Fibroblast of mammary gland (primary cell): ENCODE data around the gene LMAN2L.

Experiments used
- DNase-seq: peaks from one replicate; pipeline ENCODE4 v3.0.0-alpha.2; 2010; ENCODE audit warnings: low read depth
- H3K4me3 ChIP-seq: 2 replicates; pipeline ENCODE4 v1.5.1; 2011; ENCODE audit warnings: low read depth, mild to moderate bottlenecking, low read length, moderate library complexity; ENCODE audit not compliant: control insufficient read depth
- CTCF ChIP-seq: conservative IDR thresholded peaks from 2 replicates; pipeline ENCODE4 v1.5.1; 2011; ENCODE audit warnings: low read depth, low read length, inconsistent platforms; ENCODE audit not compliant: control insufficient read depth, insufficient read depth

The LMAN2L gene

DNA sequence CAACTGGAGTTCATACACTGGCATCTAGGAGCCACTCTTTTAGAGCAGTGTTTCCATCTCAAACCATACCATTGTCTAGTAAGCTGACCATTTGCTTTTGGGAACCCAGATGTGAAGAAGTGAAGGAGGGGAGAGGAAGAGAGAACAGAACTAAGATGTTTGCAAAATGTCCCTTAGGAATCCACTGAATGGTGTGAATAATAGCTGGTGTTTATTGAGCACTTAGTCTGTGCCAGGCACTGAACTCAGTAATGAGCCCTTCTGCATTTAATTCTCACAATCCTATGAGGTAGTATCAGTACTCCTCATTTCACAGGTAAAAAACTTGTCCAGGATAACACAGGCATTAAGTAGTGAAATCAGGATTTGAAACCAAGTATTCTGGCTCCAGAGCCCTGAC, 23.5 kb downstream of the LMAN2L start:
- TF ChIP-seq CTCF = no peak
- H3K4me3 ChIP-seq = no peak overlapping the region
- DNase-seq = no peak

- DNase-seq = no peak
- no peak for TF ChIP-seq CTCF
- H3K4me3 ChIP-seq = no peak overlapping the region
These were observed 24.2 kb downstream of the LMAN2L start for GRCh38 chr2:96715658-96716057.

- no peak overlapping the region for H3K4me3 ChIP-seq
- no peak for TF ChIP-seq CTCF
- DNase-seq = no peak
These were observed 28.9 kb downstream of the LMAN2L start for GRCh38 chr2:96710985-96711384.

GRCh38 chr2:96703021-96703751, 36.7 kb downstream of the LMAN2L start:
- TF ChIP-seq CTCF = no peak
- no peak for DNase-seq
- no peak overlapping the region for H3K4me3 ChIP-seq

DNA sequence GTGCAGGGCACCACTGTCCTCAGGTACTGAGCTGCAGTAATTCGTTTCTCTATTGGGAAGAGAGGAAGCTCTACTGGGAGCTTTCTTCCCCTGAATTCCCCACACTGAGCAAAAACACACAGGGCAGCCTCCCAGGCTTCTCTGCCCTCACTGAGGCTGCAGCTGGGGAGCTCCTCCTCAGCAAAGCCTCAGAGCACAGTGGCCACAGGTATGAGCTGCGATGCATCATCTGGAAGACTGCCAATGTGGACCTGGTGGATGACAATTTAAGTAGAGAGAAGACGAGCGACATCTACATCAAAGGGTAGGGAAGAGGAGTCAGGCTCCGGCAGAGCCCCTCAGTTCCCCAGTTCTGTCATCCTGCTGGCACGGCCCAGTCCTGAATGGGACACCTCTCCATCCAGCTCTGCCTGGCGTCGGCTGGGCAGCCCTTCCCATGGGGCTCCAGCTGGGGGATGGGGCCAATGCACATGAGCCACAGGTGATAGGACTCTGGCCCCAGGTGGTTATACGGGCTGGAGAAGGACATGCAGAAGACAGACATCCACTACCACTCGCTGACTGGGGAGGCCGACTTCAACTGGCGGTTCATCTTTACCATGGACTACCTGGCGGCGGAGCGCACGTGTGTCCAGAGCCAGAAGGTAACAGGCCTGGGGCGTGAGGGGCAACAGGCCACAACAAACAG, 37.6 kb downstream of the LMAN2L start:
- no peak overlapping the region for H3K4me3 ChIP-seq
- TF ChIP-seq CTCF = no peak
- DNase-seq = no peak

DNA sequence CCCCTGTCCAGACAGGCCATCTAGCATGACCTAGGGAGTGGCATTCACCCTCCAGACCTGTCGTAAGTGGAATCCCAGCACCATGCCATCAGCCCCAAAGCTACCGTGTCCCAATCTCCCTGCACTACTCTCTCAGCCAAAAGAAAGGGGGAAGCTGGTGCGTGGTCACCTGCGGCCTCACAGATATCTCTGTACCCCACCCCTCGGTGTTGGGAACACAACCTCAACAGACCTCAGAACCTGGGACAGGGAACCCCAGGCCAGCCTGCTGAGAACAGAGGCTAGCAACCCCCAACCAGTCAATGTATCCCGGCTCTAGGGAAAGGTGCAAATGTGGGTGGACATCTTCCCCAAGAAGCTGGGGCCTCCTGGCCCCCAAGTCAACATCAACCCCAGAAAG, 38.2 kb downstream of the LMAN2L start:
- DNase-seq = no peak
- no peak for TF ChIP-seq CTCF
- no peak overlapping the region for H3K4me3 ChIP-seq
